Stimulated activated CD4-positive, alpha-beta T cell treated with anti-CD3 and anti-CD28 coated beads, Interleukin-12 subunit alpha, Interleukin-12 subunit beta, amount 100 ng/mL, for 24 hours (primary cell): ENCODE results near the gene AIDA.
A peak's percentile ranks its signal among the peaks of the same experiment; 100 is the strongest.
"Not testable (repeated sequence)": the region's sequence is repeated elsewhere in the genome, so short reads cannot be mapped to it uniquely, and the experiment has no call there.

Experiments used
- DNase-seq, 2 experiments: peaks; one replicate each; pipeline ENCODE4 v3.0.0-alpha.2; 2020; ENCODE audit warnings: low read depth in 2 of 2

Gene AIDA

GRCh38 chr1:222712253-222713090, at the start of gene AIDA, which contains the start of gene BROX:
AIDA (minus strand) TSS chr1:222712491; CDS start chr1:222712317, 174 bp downstream.
BROX (plus strand) TSS chr1:222712564; CDS start chr1:222715700, 3,136 bp downstream.
- peak; percentile 89 to 97 for DNase-seq

GRCh38 chr1:222761083-222761482, 48.8 kb upstream of the AIDA start:
- no peak for DNase-seq

- no peak for DNase-seq
These were observed 47.3 kb upstream of the AIDA start for GRCh38 chr1:222759451-222760035.

- no peak for DNase-seq
These were observed 45.5 kb upstream of the AIDA start for GRCh38 chr1:222757646-222758268.

- DNase-seq, result no peak
These were observed 42.3 kb upstream of the AIDA start for GRCh38 chr1:222754366-222755139.

GRCh38 chr1:222751255-222751654, 39.0 kb upstream of the AIDA start:
- no peak for DNase-seq

GRCh38 chr1:222750651-222751050, 38.4 kb upstream of the AIDA start:
- no peak for DNase-seq

- DNase-seq, result no peak
These were observed 37.6 kb upstream of the AIDA start for GRCh38 chr1:222749927-222750326.

GRCh38 chr1:222741630-222742457, 29.6 kb upstream of the AIDA start:
- DNase-seq, result not testable (repeated sequence)

- DNase-seq, result no peak
These were observed 27.6 kb upstream of the AIDA start for GRCh38 chr1:222739929-222740328.

- no peak for DNase-seq
These were observed 27.2 kb upstream of the AIDA start for GRCh38 chr1:222739465-222739864.

GRCh38 chr1:222736972-222737371, 24.7 kb upstream of the AIDA start, which contains the start of gene FAM177B:
FAM177B (plus strand) TSS chr1:222737202; CDS start chr1:222746546, 9,344 bp downstream.
- DNase-seq, result no peak

GRCh38 chr1:222736470-222736869, 24.2 kb upstream of the AIDA start:
- no peak for DNase-seq

GRCh38 chr1:222734740-222735139, 22.4 kb upstream of the AIDA start:
- no peak for DNase-seq

- no peak for DNase-seq
These were observed 20.2 kb upstream of the AIDA start for GRCh38 chr1:222732216-222733159.

GRCh38 chr1:222730866-222731265, 18.6 kb upstream of the AIDA start:
- DNase-seq, result no peak

- no peak for DNase-seq
These were observed 16.5 kb upstream of the AIDA start for GRCh38 chr1:222728746-222729145.

- no peak for DNase-seq
These were observed 4.1 kb upstream of the AIDA start for GRCh38 chr1:222716393-222716792.

GRCh38 chr1:222713091-222713961, 1.0 kb upstream of the AIDA start:
- DNase-seq, result peak; percentile 79
